OCI-LY1 (cell line): ENCODE data around the gene MYZAP.

Source experiments
- H2AFZ ChIP-seq: fragments of 200-600 bp; sonication (generic), shearing (Covaris generic); 2 replicates; pipeline ENCODE4 v1.6.0; 2014; ENCODE audit warnings: antibody characterized with exemption, mild to moderate bottlenecking, low read length
- H3F3A ChIP-seq: fragments of 200-600 bp; sonication (generic), shearing (Covaris generic); 2 replicates; pipeline ENCODE4 v1.6.0; 2014; ENCODE audit warnings: mild to moderate bottlenecking, antibody characterized with exemption, low read length, moderate library complexity; ENCODE audit not compliant: insufficient read depth
- H3K27ac ChIP-seq: fragments of 200-600 bp; sonication (generic); 2 replicates; pipeline ENCODE4 v1.5.1; 2014; ENCODE audit warnings: low read length, mixed run types, mild to moderate bottlenecking, low read depth; ENCODE audit not compliant: poor library complexity, severe bottlenecking
- H3K27me3 ChIP-seq: fragments of 200-600 bp; sonication (generic); 2 replicates; pipeline ENCODE4 v1.6.0; 2014; ENCODE audit warnings: antibody characterized with exemption, mild to moderate bottlenecking, low read length, moderate library complexity; ENCODE audit not compliant: insufficient read depth
- H3K36me3 ChIP-seq: fragments of 200-600 bp; sonication (generic); 2 replicates; pipeline ENCODE4 v1.6.1; 2014; ENCODE audit warnings: mild to moderate bottlenecking, antibody characterized with exemption, low read length, moderate library complexity, mixed read lengths; ENCODE audit not compliant: insufficient read depth
- H3K4me1 ChIP-seq: fragments of 200-600 bp; sonication (generic); 2 replicates; pipeline ENCODE4 v1.5.1; 2014; ENCODE audit warnings: mild to moderate bottlenecking, low read length, moderate library complexity; ENCODE audit not compliant: insufficient read depth, severe bottlenecking
- H3K4me2 ChIP-seq: fragments of 200-600 bp; sonication (generic), shearing (Covaris generic); 2 replicates; pipeline ENCODE4 v1.6.1; 2014; ENCODE audit warnings: low read length
- H3K4me3 ChIP-seq: fragments of 200-600 bp; sonication (generic); 2 replicates; pipeline ENCODE4 v1.5.1; 2014; ENCODE audit warnings: low read length, low read depth, mild to moderate bottlenecking, mixed read lengths; ENCODE audit not compliant: poor library complexity, severe bottlenecking
- H3K79me2 ChIP-seq: fragments of 200-600 bp; shearing (Covaris generic); 2 replicates; pipeline ENCODE4 v1.6.1; 2016; ENCODE audit warnings: mixed run types, low read length, mixed read lengths; ENCODE audit not compliant: insufficient read depth
- H3K9ac ChIP-seq: fragments of 200-600 bp; sonication (generic), shearing (Covaris generic); 2 replicates; pipeline ENCODE4 v1.6.1; 2014; ENCODE audit warnings: mild to moderate bottlenecking, low read length, mixed read lengths
- H3K9me2 ChIP-seq: fragments of 200-600 bp; sonication (generic), shearing (Covaris generic); 2 replicates; pipeline ENCODE4 v1.6.1; 2014; ENCODE audit warnings: low read depth, mild to moderate bottlenecking, low read length, mixed read lengths
- H3K9me3 ChIP-seq: fragments of 200-600 bp; shearing (Covaris generic); 2 replicates; pipeline ENCODE4 v1.6.1; 2014; ENCODE audit warnings: low read length, mixed read lengths
- H4K20me1 ChIP-seq: fragments of 200-600 bp; sonication (generic), shearing (Covaris generic); 2 replicates; pipeline ENCODE4 v1.6.0; 2016; ENCODE audit warnings: mild to moderate bottlenecking, low read length; ENCODE audit not compliant: insufficient read depth
- EZH2 ChIP-seq: fragments of 200-600 bp; sonication (generic), shearing (Covaris generic); IDR thresholded peaks from 2 replicates; pipeline ENCODE4 v1.8.0; 2017; ENCODE audit warnings: borderline replicate concordance, mixed run types, mild to moderate bottlenecking, antibody characterized with exemption, low read length, moderate library complexity, mixed read lengths
- TF ChIP-seq, protein P1 (sequence below): fragments of 200-600 bp; sonication (generic), shearing (Covaris generic); IDR thresholded peaks from 2 replicates; pipeline ENCODE4 v1.5.1; 2017; ENCODE audit warnings: mild to moderate bottlenecking, antibody characterized with exemption, low read length, moderate library complexity, mixed read lengths

MYZAP gene

DNA sequence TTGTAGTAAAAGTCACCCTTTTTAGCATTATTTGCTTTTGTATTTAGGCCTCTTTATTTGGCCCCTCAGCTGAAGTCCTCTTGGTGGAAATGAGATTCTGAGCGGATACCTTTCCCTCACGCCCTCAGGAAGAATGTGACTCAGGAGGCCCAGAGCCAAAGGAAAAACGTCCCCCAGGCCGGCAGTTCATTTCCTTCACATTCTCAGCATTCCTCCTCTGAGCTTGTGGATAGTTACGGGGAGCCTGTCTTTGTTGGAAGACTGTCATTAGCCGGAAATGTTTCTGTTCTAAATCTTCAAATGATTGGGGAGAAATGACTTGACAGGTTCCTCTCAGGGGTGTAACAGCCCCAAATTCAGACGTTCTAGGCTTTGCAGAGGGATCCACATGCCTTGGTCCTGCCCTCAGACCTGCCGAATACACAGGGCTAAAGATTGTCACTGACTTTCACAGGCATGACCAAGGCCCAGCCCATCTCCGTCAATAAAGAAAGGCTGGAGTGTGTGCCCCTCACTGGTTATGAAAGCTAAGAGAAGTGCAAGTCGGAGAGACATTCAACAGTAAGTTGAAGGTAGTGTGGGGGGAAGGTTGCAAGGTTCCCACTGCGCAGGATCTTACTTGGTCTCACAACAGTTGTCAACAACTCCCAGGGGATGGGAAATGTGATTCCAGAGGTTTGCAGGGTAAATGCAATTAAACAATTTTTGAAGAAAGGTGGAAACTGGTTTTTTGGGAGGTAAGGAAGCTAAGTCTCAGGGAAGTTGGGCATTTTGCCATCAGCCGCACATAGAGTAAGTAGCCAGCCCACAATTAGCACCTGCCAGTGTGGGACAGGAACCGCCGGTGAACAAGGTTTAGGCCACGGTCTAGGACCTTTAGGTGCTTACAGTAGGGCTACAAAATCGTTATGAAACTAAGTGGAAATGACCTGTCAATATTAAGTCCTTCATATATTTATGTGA lies 39.7 kb upstream of the MYZAP start:
- H4K20me1 ChIP-seq, result no peaks in the 10 kb centered on the region
- H3F3A ChIP-seq, result no peaks in the 10 kb centered on the region
- no peaks in the 10 kb centered on the region for H3K9me3 ChIP-seq
- no peaks in the 10 kb centered on the region for H3K36me3 ChIP-seq
- 0 out of 2 replicates have a peak, but pooled peaks cover 9% of the 10 kb centered on the region for H3K27me3 ChIP-seq
- H3K9ac ChIP-seq, result no peak overlapping the region
- no peak overlapping the region for H3K4me2 ChIP-seq
- no peak overlapping the region for H3K4me3 ChIP-seq
- TF ChIP-seq, protein P1, sequence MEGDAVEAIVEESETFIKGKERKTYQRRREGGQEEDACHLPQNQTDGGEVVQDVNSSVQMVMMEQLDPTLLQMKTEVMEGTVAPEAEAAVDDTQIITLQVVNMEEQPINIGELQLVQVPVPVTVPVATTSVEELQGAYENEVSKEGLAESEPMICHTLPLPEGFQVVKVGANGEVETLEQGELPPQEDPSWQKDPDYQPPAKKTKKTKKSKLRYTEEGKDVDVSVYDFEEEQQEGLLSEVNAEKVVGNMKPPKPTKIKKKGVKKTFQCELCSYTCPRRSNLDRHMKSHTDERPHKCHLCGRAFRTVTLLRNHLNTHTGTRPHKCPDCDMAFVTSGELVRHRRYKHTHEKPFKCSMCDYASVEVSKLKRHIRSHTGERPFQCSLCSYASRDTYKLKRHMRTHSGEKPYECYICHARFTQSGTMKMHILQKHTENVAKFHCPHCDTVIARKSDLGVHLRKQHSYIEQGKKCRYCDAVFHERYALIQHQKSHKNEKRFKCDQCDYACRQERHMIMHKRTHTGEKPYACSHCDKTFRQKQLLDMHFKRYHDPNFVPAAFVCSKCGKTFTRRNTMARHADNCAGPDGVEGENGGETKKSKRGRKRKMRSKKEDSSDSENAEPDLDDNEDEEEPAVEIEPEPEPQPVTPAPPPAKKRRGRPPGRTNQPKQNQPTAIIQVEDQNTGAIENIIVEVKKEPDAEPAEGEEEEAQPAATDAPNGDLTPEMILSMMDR, result no peak
- no peak for TF ChIP-seq EZH2
- no peaks in the 10 kb centered on the region for H3K9me2 ChIP-seq
- no peaks in the 10 kb centered on the region for H3K4me1 ChIP-seq
- H3K79me2 ChIP-seq, result no peaks in the 10 kb centered on the region
- H2AFZ ChIP-seq, result no peak overlapping the region
- no peak overlapping the region for H3K27ac ChIP-seq

DNA sequence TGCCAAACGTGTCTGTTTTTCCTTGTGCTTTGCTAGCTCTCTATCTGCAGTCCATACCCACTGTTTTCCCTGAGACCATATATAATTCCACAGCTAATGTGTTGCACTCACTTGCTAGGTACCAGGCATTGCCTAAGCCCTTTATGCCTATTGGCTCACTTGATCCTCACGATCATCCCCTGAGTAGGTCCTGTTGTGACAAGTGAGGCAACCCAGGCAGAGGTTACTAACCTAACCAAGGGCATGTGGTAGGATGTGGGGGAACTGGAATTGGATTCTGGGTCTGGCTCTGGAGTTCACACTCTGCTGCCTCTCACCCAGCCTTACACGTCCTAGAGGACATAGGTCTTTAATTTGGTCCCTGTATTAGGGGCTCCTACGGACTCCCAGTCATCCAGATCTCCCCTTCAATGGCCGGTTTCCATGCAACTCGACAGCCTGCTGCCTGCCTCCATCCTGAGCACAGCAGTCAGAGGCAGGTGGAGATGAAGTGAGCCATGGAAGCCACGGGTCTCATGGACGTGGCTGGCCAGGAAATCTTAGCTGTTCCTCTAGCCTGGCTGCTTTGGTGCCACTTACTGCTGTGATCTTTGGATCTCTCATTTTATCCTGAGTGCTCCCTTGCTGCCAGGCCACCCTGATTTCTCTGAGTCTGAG lies 38.9 kb upstream of the MYZAP start:
- Histone ChIP-seq H3K27ac (no peak overlapping the region), H3K36me3 (no peaks in the 10 kb centered on the region), H3K79me2 (no peaks in the 10 kb centered on the region), H3K4me3 (no peak overlapping the region), H3K4me1 (no peaks in the 10 kb centered on the region), H3K9me3 (no peaks in the 10 kb centered on the region), H3K9me2 (no peaks in the 10 kb centered on the region), H4K20me1 (no peaks in the 10 kb centered on the region), H3K27me3 (0 out of 2 replicates have a peak, but pooled peaks cover 9% of the 10 kb centered on the region), H3K9ac (no peak overlapping the region), H3K4me2 (no peak overlapping the region), H3F3A (no peaks in the 10 kb centered on the region), H2AFZ (no peak overlapping the region)
- TF ChIP-seq, protein P1, result no peak
- no peak for TF ChIP-seq EZH2

DNA sequence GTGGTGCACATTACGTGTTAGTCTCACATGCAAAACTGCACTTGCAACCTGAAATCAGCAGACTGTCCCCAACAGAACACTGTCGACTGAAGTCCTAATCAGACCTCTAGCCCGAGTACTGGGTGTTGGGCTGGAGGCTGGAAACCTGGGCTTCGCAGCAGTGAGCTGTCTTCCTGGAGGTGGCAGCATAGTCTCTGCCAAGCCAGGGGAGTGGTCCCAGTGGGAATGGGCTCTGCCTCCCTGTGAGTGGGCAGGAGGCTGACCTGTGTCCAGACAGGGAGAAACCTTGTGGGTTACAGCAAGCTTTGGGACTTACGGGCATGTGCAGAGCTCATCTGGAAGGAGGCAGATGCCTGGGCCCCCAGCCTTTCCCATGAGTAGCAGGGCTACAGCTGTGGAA lies 38.2 kb upstream of the MYZAP start:
- Histone ChIP-seq H3K4me3 (no peak overlapping the region), H3F3A (no peaks in the 10 kb centered on the region), H3K9me3 (no peaks in the 10 kb centered on the region), H4K20me1 (no peaks in the 10 kb centered on the region), H2AFZ (no peak overlapping the region), H3K27ac (no peak overlapping the region), H3K9me2 (no peaks in the 10 kb centered on the region), H3K79me2 (no peaks in the 10 kb centered on the region), H3K27me3 (0 out of 2 replicates have a peak, but pooled peaks cover 9% of the 10 kb centered on the region), H3K9ac (no peak overlapping the region), H3K36me3 (no peaks in the 10 kb centered on the region), H3K4me1 (no peaks in the 10 kb centered on the region), H3K4me2 (no peak overlapping the region)
- TF ChIP-seq EZH2, result no peak
- TF ChIP-seq, protein P1, result no peak
